SK-N-SH (cell line): ENCODE measurements around the gene UBAC2. TPM values are rescaled to one million over a fixed set of nuclear protein-coding genes. Genes with fewer than 3 reads are reported as not detected.

Source experiments
- CTCF ChIA-PET: fragments of 300-600, 350-600 bp; formaldehyde crosslinking; extraction: SDS; loops from one replicate; lab custom pipeline; 2021; lab: Yijun Ruan, JAX
- POLR2A ChIA-PET: fragments of 350-600 bp; sonication (Branson Sonifier 250); formaldehyde crosslinking; extraction: SDS; loops from one replicate; lab custom pipeline; 2020; ENCODE audit warnings: antibody characterized with exemption, inconsistent platforms; lab: Yijun Ruan, JAX
- DNase-seq: peaks from one replicate; pipeline ENCODE4 v3.0.0; 2012
- H2AFZ ChIP-seq: fragments of 200-600 bp; sonication (generic); 2 replicates; pipeline ENCODE4 v1.8.1; 2016; ENCODE audit warnings: antibody characterized with exemption, mild to moderate bottlenecking, low read depth
- H3F3A ChIP-seq: fragments of 200-600 bp; sonication (generic); replicated peaks from 2 replicates; pipeline ENCODE3; 2016; ENCODE audit warnings: antibody characterized with exemption, mild to moderate bottlenecking; ENCODE audit not compliant: insufficient read depth
- H3K27ac ChIP-seq, 2 experiments: fragments of 200-500 bp in 1 of 2; fragments of 200-600 bp in 1 of 2; sonication (Bioruptor generic) in 1 of 2; sonication (generic), shearing (Covaris generic) in 1 of 2; 2 replicates each; pipeline versions ENCODE4 v1.5.1 to v1.6.1; 2014 to 2016; ENCODE audit warnings: low read depth in 2 of 2, inconsistent platforms in 1 of 2, low read length in 1 of 2, mild to moderate bottlenecking in 1 of 2, mixed read lengths in 1 of 2
- H3K27me3 ChIP-seq: fragments of 200-600 bp; sonication (generic), shearing (Covaris generic); 2 replicates; pipeline ENCODE4 v1.6.1; 2016; ENCODE audit warnings: mixed run types; ENCODE audit not compliant: insufficient read depth
- H3K36me3 ChIP-seq, 2 experiments: fragments of 200-500 bp in 1 of 2; fragments of 200-600 bp in 1 of 2; sonication (Bioruptor generic) in 1 of 2; sonication (generic) in 1 of 2; replicated peaks in 1 of 2; 2 replicates each; pipeline versions ENCODE3 to v1.5.1; 2014 to 2016; ENCODE audit warnings: low read length in 1 of 2, mild to moderate bottlenecking in 1 of 2; ENCODE audit not compliant: insufficient read depth in 2 of 2, control insufficient read depth in 1 of 2
- H3K4me1 ChIP-seq, 2 experiments: fragments of 200-500 bp in 1 of 2; fragments of 200-600 bp in 1 of 2; sonication (Bioruptor generic) in 1 of 2; sonication (generic), shearing (Covaris generic) in 1 of 2; 2 replicates each; pipeline versions ENCODE4 v1.5.1 to v1.6.1; 2014 to 2016; ENCODE audit warnings: low read depth in 1 of 2, low read length in 1 of 2, mixed run types in 1 of 2; ENCODE audit not compliant: insufficient read depth in 2 of 2, control insufficient read depth in 1 of 2
- H3K4me2 ChIP-seq: fragments of 200-600 bp; sonication (generic), shearing (Covaris generic); 2 replicates; pipeline ENCODE4 v1.6.1; 2017; ENCODE audit warnings: mixed run types
- H3K4me3 ChIP-seq, 2 experiments: fragments of 200-500 bp in 1 of 2; fragments of 200-600 bp in 1 of 2; sonication (Bioruptor generic) in 1 of 2; sonication (generic), shearing (Covaris generic) in 1 of 2; 2 replicates each; pipeline versions ENCODE4 v1.5.1 to v1.8.1; 2014 to 2016; ENCODE audit warnings: low read depth in 2 of 2, inconsistent platforms in 1 of 2, low read length in 1 of 2, mild to moderate bottlenecking in 1 of 2, mixed read lengths in 1 of 2, moderate library complexity in 1 of 2
- H3K79me2 ChIP-seq: fragments of 200-600 bp; sonication (generic); 2 replicates; pipeline ENCODE4 v1.8.1; 2017; ENCODE audit warnings: mild to moderate bottlenecking; ENCODE audit not compliant: insufficient read depth
- H3K9ac ChIP-seq: fragments of 200-600 bp; sonication (generic); 2 replicates; pipeline ENCODE4 v1.6.1; 2017; ENCODE audit warnings: mixed run types
- H3K9me2 ChIP-seq: fragments of 200-600 bp; sonication (generic); 2 replicates; pipeline ENCODE4 v1.6.1; 2017; ENCODE audit warnings: mixed run types
- H3K9me3 ChIP-seq: fragments of 200-600 bp; sonication (generic); 2 replicates; pipeline ENCODE4 v1.6.1; 2017; ENCODE audit warnings: mixed run types, mild to moderate bottlenecking, moderate library complexity
- H4K20me1 ChIP-seq: fragments of 200-600 bp; sonication (generic); 2 replicates; pipeline ENCODE4 v1.6.1; 2017; ENCODE audit warnings: mild to moderate bottlenecking, mixed run types; ENCODE audit not compliant: insufficient read depth
- CTCF ChIP-seq: fragments of 200-600 bp; sonication (generic); IDR thresholded peaks from 2 replicates; pipeline ENCODE4 v1.6.1; 2017; ENCODE audit warnings: antibody characterized with exemption, mild to moderate bottlenecking, moderate library complexity
- EP300 ChIP-seq, 2 experiments: IDR thresholded peaks; 2 replicates each; pipeline versions ENCODE4 v1.4.0 to v1.6.1; 2012; ENCODE audit warnings: borderline replicate concordance in 1 of 2, low read depth in 1 of 2, low read length in 1 of 2
- EZH2phosphoT487 ChIP-seq: fragments of 200-600 bp; sonication (generic); IDR thresholded peaks from 2 replicates; pipeline ENCODE4 v1.6.1; 2017; ENCODE audit warnings: low read depth, mixed run types, mild to moderate bottlenecking, antibody characterized with exemption, moderate library complexity, borderline replicate concordance
- FOSL2 ChIP-seq: IDR thresholded peaks from 2 replicates; pipeline ENCODE4 v1.4.0; 2012; ENCODE audit warnings: low read depth, mild to moderate bottlenecking, moderate library complexity, borderline replicate concordance
- GATA2 ChIP-seq: sonication (generic); formaldehyde crosslinking; IDR thresholded peaks from 2 replicates; pipeline ENCODE4 v1.5.0; 2020; ENCODE audit warnings: mild to moderate bottlenecking, missing genetic modification reagents
- MAX ChIP-seq: IDR thresholded peaks from 2 replicates; pipeline ENCODE4 v1.4.0; 2012; ENCODE audit warnings: low read depth
- MEF2A ChIP-seq: IDR thresholded peaks from 2 replicates; pipeline ENCODE4 v1.4.0; 2012; ENCODE audit warnings: low read depth, borderline replicate concordance
- MXI1 ChIP-seq: IDR thresholded peaks from 2 replicates; pipeline ENCODE4 v1.6.1; 2012; ENCODE audit warnings: mild to moderate bottlenecking, low read depth, low read length, improper control_type of control experiment
- POLR2AphosphoS5 ChIP-seq: IDR thresholded peaks from 2 replicates; pipeline ENCODE4 v1.6.1; 2012; ENCODE audit warnings: low read depth, low read length
- RAD21 ChIP-seq: IDR thresholded peaks from 2 replicates; pipeline ENCODE4 v1.6.1; 2012; ENCODE audit warnings: mild to moderate bottlenecking, low read length
- RCOR1 ChIP-seq: fragments of 150-350 bp; IDR thresholded peaks from 2 replicates; pipeline ENCODE4 v1.6.1; 2017; ENCODE audit warnings: antibody characterized with exemption, low read length
- SIN3A ChIP-seq: IDR thresholded peaks from 2 replicates; pipeline ENCODE4 v1.6.1; 2012; ENCODE audit warnings: low read depth, mild to moderate bottlenecking, low read length, moderate library complexity, borderline replicate concordance
- SMC3 ChIP-seq: IDR thresholded peaks from 2 replicates; pipeline ENCODE4 v1.6.1; 2012; ENCODE audit warnings: low read depth, low read length, improper control_type of control experiment
- TEAD4 ChIP-seq: IDR thresholded peaks from 2 replicates; pipeline ENCODE4 v1.4.0; 2012; ENCODE audit warnings: mild to moderate bottlenecking, borderline replicate concordance; ENCODE audit not compliant: insufficient read depth
- USF2 ChIP-seq: fragments of 150-350 bp; IDR thresholded peaks from 2 replicates; pipeline ENCODE4 v1.6.1; 2017; ENCODE audit warnings: antibody characterized with exemption, low read length, low read depth, borderline replicate concordance
- ZBTB33 ChIP-seq: IDR thresholded peaks from 2 replicates; pipeline ENCODE4 v1.4.0; 2012; ENCODE audit warnings: low read depth, borderline replicate concordance
- WGBS: methylation state at CpG from one replicate; pipeline ENCODE4 v1.1.6; 2017; ENCODE audit warnings: low lambda C conversion rate; 5-methylcytosine and 5-hydroxymethylcytosine counted together
- polyA plus RNA-seq, 3 experiments: library from polyadenylated mRNA; depleted of rRNA; stranded (reverse); fragments of >200 nt; gene quantifications; 2 replicates each; pipeline ENCODE4 v1.2.3, GENCODE V29; 2012

UBAC2 gene
- polyA plus RNA-seq, 1 of the 3 experiments (the other 2 are of a cell fraction) = 79.0 TPM

- H3K4me3 ChIP-seq = no peak overlapping the region
- peak; percentile 44 for DNase-seq
- no peaks in the 10 kb centered on the region; the same call in 1 of the 2 replicates for H3K79me2 ChIP-seq
- no peak overlapping the region for H3K27ac ChIP-seq
- no peak overlapping the region for H3K9ac ChIP-seq
- TF ChIP-seq GATA2 (CRISPR knock-in tag) (no peak), MAX (no peak), RAD21 (peak; percentile 78), MXI1 (no peak), CTCF (peak; percentile 67), SMC3 (peak; percentile 68)
- CTCF ChIA-PET = interaction anchor here (0.6 to 10.4 kb wide), 36 partner anchors 9 to 453 kb away, joined by 3 to 249 read pairs (median 5); partner anchors contain the start of gene UBAC2
- no peaks in the 10 kb centered on the region for H3K9me2 ChIP-seq
- POLR2A ChIA-PET = no interaction called here
- no peak overlapping the region for H2AFZ ChIP-seq
- H4K20me1 ChIP-seq = no peaks in the 10 kb centered on the region
- H3K36me3 ChIP-seq = peaks cover 5 to 30% of the 10 kb centered on the region in 2 experiments
- H3K27me3 ChIP-seq = no peaks in the 10 kb centered on the region
- no peaks in the 10 kb centered on the region for H3K9me3 ChIP-seq
- 68% methylated on average over 3 of the region's 3 CpGs for WGBS
- no peak overlapping the region for H3K4me2 ChIP-seq
- H3K4me1 ChIP-seq = no peaks in the 10 kb centered on the region
- H3F3A ChIP-seq = peaks cover 3% of the 10 kb centered on the region
These were observed 65.3 kb downstream of the UBAC2 start for GRCh38 chr13:99265821-99266426.

- H3F3A ChIP-seq = peaks cover 3% of the 10 kb centered on the region
- H3K36me3 ChIP-seq = peaks cover 5 to 22% of the 10 kb centered on the region in 2 experiments
- ChIA-PET POLR2A (no interaction called here), CTCF (interaction anchor here (0.6 to 10.4 kb wide), 13 partner anchors 9 to 385 kb away, joined by 3 to 249 read pairs (median 5); partner anchors contain the start of gene UBAC2)
- TF ChIP-seq MEF2A = no peak
- TF ChIP-seq ZBTB33 = no peak
- TF ChIP-seq RAD21 = no peak
- TF ChIP-seq POLR2AphosphoS5 = no peak
- no peak for TF ChIP-seq EZH2phosphoT487
- TF ChIP-seq FOSL2 = no peak
- no peak for TF ChIP-seq SIN3A
- no peak for TF ChIP-seq TEAD4
- TF ChIP-seq MAX = no peak
- TF ChIP-seq RCOR1 = no peak
- TF ChIP-seq USF2 = no peak
- no peak for TF ChIP-seq EP300 (IDR thresholded peaks at IDR 0.05; ENCODE audit: borderline replicate concordance in 1 of 2, low read depth in 1 of 2, low read length in 1 of 2)
- WGBS = 91% methylated on average over 6 of the region's 6 CpGs
- H3K9me2 ChIP-seq = no peaks in the 10 kb centered on the region
- no peak overlapping the region for H3K4me3 ChIP-seq
- H4K20me1 ChIP-seq = no peaks in the 10 kb centered on the region
- no peak overlapping the region for H3K27ac ChIP-seq
- H3K4me1 ChIP-seq = no peaks in the 10 kb centered on the region
- no peak overlapping the region for H2AFZ ChIP-seq
- H3K27me3 ChIP-seq = no peaks in the 10 kb centered on the region
- H3K9ac ChIP-seq = no peak overlapping the region
- no peak for DNase-seq
- no peaks in the 10 kb centered on the region; the same call in 1 of the 2 replicates for H3K79me2 ChIP-seq
- H3K4me2 ChIP-seq = no peak overlapping the region
- H3K9me3 ChIP-seq = no peaks in the 10 kb centered on the region
These were observed 66.2 kb downstream of the UBAC2 start for GRCh38 chr13:99266827-99267226.
